GM23248 (cell line): ENCODE measurements around the gene FXYD5. TPM values are rescaled to one million over a fixed set of nuclear protein-coding genes. Genes with fewer than 3 reads are reported as not detected.

Experiments
- DNase-seq: peaks from one replicate; pipeline ENCODE4 v3.0.0-alpha.2; 2015
- H2AFZ ChIP-seq: fragments of 200-600 bp; sonication (generic); 2 replicates; pipeline ENCODE4 v1.6.1; 2016; ENCODE audit warnings: antibody characterized with exemption
- H3F3A ChIP-seq: fragments of 200-600 bp; sonication (generic); 2 replicates; pipeline ENCODE4 v1.6.1; 2016; ENCODE audit warnings: mild to moderate bottlenecking, antibody characterized with exemption, mixed run types; ENCODE audit not compliant: insufficient read depth
- H3K27ac ChIP-seq: fragments of 200-600 bp; sonication (generic); 2 replicates; pipeline ENCODE4 v1.5.1; 2016; ENCODE audit warnings: mild to moderate bottlenecking
- H3K27me3 ChIP-seq: fragments of 200-600 bp; sonication (generic); replicated peaks from 2 replicates; pipeline ENCODE4 v1.6.1; 2016; ENCODE audit warnings: mild to moderate bottlenecking; ENCODE audit not compliant: insufficient read depth
- H3K36me3 ChIP-seq: fragments of 200-600 bp; sonication (generic); 2 replicates; pipeline ENCODE4 v1.6.1; 2016; ENCODE audit warnings: low read depth, mild to moderate bottlenecking
- H3K4me1 ChIP-seq: fragments of 200-600 bp; sonication (generic); 2 replicates; pipeline ENCODE4 v1.6.1; 2016; ENCODE audit warnings: mild to moderate bottlenecking; ENCODE audit not compliant: insufficient read depth
- H3K4me2 ChIP-seq: fragments of 200-600 bp; sonication (generic); one replicate; pipeline ENCODE4 v1.6.1; 2016; ENCODE audit warnings: mild to moderate bottlenecking; ENCODE audit not compliant: unreplicated experiment
- H3K4me3 ChIP-seq: fragments of 200-600 bp; sonication (generic); 2 replicates; pipeline ENCODE4 v1.5.1; 2016; ENCODE audit warnings: mild to moderate bottlenecking
- H3K79me2 ChIP-seq: fragments of 200-600 bp; sonication (generic); 2 replicates; pipeline ENCODE4 v1.6.1; 2016; ENCODE audit warnings: mild to moderate bottlenecking; ENCODE audit not compliant: insufficient read depth
- H3K9ac ChIP-seq: fragments of 200-600 bp; sonication (generic); 2 replicates; pipeline ENCODE4 v1.6.1; 2016; ENCODE audit warnings: mild to moderate bottlenecking
- H3K9me2 ChIP-seq: fragments of 200-600 bp; sonication (generic); 2 replicates; pipeline ENCODE4 v1.6.1; 2016; ENCODE audit warnings: mixed run types, mild to moderate bottlenecking, moderate library complexity; ENCODE audit not compliant: insufficient read depth
- H3K9me3 ChIP-seq: fragments of 200-600 bp; sonication (generic); one replicate; pipeline ENCODE4 v1.6.1; 2017; ENCODE audit warnings: low read depth
- H4K20me1 ChIP-seq: fragments of 200-600 bp; sonication (generic); 2 replicates; pipeline ENCODE4 v1.6.0; 2016; ENCODE audit not compliant: insufficient read depth
- EZH2 ChIP-seq: fragments of 200-600 bp; sonication (generic); IDR thresholded peaks from 2 replicates; pipeline ENCODE4 v1.6.1; 2018; ENCODE audit warnings: antibody characterized with exemption, mild to moderate bottlenecking; ENCODE audit not compliant: insufficient read depth, poor library complexity, severe bottlenecking
- EZH2phosphoT487 ChIP-seq: fragments of 200-600 bp; sonication (generic); IDR thresholded peaks from 2 replicates; pipeline ENCODE4 v1.6.1; 2018; ENCODE audit warnings: antibody characterized with exemption, moderate library complexity, mild to moderate bottlenecking, low read depth; ENCODE audit not compliant: insufficient read depth
- WGBS, 2 experiments: methylation state at CpG; one replicate each; pipeline ENCODE4 v1.1.6; 2015 to 2017; ENCODE audit warnings: low lambda C conversion rate in 2 of 2, low coverage in 1 of 2; ENCODE audit errors: missing lambda C conversion rate in 2 of 2; 5-methylcytosine and 5-hydroxymethylcytosine counted together
- in situ Hi-C: fragments of 300-500 bp; cut with MboI; formaldehyde crosslinking; loops from 2 replicates; pipeline ENCODE4 v1.15.0; 2020
- polyA plus RNA-seq: library from polyadenylated mRNA; unstranded; fragments of >200 nt; fragmentation: Nextera tagmentation; extraction: Ambion mirVana; gene quantifications from 2 replicates; pipeline ENCODE4 v1.2.1, GENCODE V29; 2016
- total RNA-seq: library from RNA; depleted of rRNA; stranded (reverse); fragments of >200 nt; shearing (Covaris generic); gene quantifications from 2 replicates; pipeline ENCODE4 v1.2.3, GENCODE V29; 2014

FXYD5 gene
- total and polyA plus RNA-seq, 2 experiments from 2014 or later = 233 to 496 TPM

DNA sequence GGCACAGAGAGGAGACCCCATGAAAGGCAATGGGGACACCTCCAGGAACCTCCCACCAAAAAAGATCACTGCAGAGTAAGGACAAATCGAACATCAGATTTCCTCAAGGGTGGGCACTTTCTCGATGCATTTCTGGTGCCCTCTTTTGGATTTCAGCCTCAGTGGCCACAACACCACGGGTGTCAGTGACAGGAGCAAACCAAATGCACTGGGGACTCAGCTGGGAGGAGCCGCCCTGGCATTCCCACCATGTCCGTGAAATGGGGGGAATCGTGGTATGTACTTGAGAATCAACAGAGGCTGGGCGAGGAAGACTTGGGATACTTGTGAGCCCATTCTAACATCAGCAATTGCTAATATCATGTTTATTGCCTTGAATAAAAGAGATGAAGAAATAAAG, 57.7 kb downstream of the FXYD5 start:
- TF ChIP-seq EZH2 (no peak), EZH2phosphoT487 (no peak)
- Histone ChIP-seq H3K36me3 (no peaks in the 10 kb centered on the region), H3K79me2 (no peaks in the 10 kb centered on the region), H3K27ac (no peak overlapping the region), H3K9me2 (no peaks in the 10 kb centered on the region), H3K4me3 (no peak overlapping the region), H4K20me1 (no peaks in the 10 kb centered on the region), H3F3A (no peaks in the 10 kb centered on the region), H3K27me3 (no peaks in the 10 kb centered on the region), H3K9me3 (no peaks in the 10 kb centered on the region), H3K9ac (no peak overlapping the region), H3K4me2 (no peak overlapping the region), H3K4me1 (no peaks in the 10 kb centered on the region), H2AFZ (no peak overlapping the region)
- 53 to 55% methylated on average over 7 of the region's 7 CpGs for WGBS, 2 experiments
- in situ Hi-C loops = no loop called here
- no peak for DNase-seq

GRCh38 chr19:35213663-35214632, 59.4 kb downstream of the FXYD5 start:
- Histone ChIP-seq H3K9me3 (no peaks in the 10 kb centered on the region), H3K27me3 (no peaks in the 10 kb centered on the region), H3K4me3 (no peak overlapping the region), H3K9ac (no peak overlapping the region), H4K20me1 (no peaks in the 10 kb centered on the region), H3K27ac (no peak overlapping the region), H2AFZ (no peak overlapping the region), H3K36me3 (no peaks in the 10 kb centered on the region), H3K79me2 (no peaks in the 10 kb centered on the region), H3F3A (no peaks in the 10 kb centered on the region), H3K4me2 (no peak overlapping the region), H3K4me1 (no peaks in the 10 kb centered on the region), H3K9me2 (no peaks in the 10 kb centered on the region)
- 15 to 21% methylated on average over 21 of the region's 21 CpGs for WGBS, 2 experiments
- peak; percentile 69 for DNase-seq
- in situ Hi-C loops = no loop called here
- no peak for TF ChIP-seq EZH2
- TF ChIP-seq EZH2phosphoT487 = no peak

GRCh38 chr19:35214766-35215422, 60.4 kb downstream of the FXYD5 start:
- no peaks in the 10 kb centered on the region for H3K9me2 ChIP-seq
- H3K4me2 ChIP-seq = no peak overlapping the region
- H3K79me2 ChIP-seq = no peaks in the 10 kb centered on the region
- no peaks in the 10 kb centered on the region for H3K4me1 ChIP-seq
- H3K4me3 ChIP-seq = no peak overlapping the region
- H3K9me3 ChIP-seq = no peaks in the 10 kb centered on the region
- no peak overlapping the region for H3K27ac ChIP-seq
- H3K27me3 ChIP-seq = no peaks in the 10 kb centered on the region
- H3K36me3 ChIP-seq = no peaks in the 10 kb centered on the region
- no peak overlapping the region for H2AFZ ChIP-seq
- WGBS, 2 experiments = 63 to 69% methylated on average over 7 of the region's 7 CpGs
- no peak for TF ChIP-seq EZH2phosphoT487
- TF ChIP-seq EZH2 = no peak
- DNase-seq = no peak
- in situ Hi-C loops = no loop called here
- no peaks in the 10 kb centered on the region for H4K20me1 ChIP-seq
- H3K9ac ChIP-seq = no peak overlapping the region
- H3F3A ChIP-seq = no peaks in the 10 kb centered on the region

GRCh38 chr19:35216016-35216832, 61.7 kb downstream of the FXYD5 start:
- H3K9me3 ChIP-seq = no peaks in the 10 kb centered on the region
- 44% methylated on average over 8 of the region's 8 CpGs for WGBS, 2 experiments
- no peak overlapping the region for H3K27ac ChIP-seq
- in situ Hi-C loops = no loop called here
- H3K79me2 ChIP-seq = no peaks in the 10 kb centered on the region
- H3K9me2 ChIP-seq = no peaks in the 10 kb centered on the region
- H3K4me2 ChIP-seq = no peak overlapping the region
- no peak for TF ChIP-seq EZH2phosphoT487
- TF ChIP-seq EZH2 = no peak
- H4K20me1 ChIP-seq = no peaks in the 10 kb centered on the region
- H3F3A ChIP-seq = no peaks in the 10 kb centered on the region
- H3K9ac ChIP-seq = no peak overlapping the region
- no peak overlapping the region for H3K4me3 ChIP-seq
- no peaks in the 10 kb centered on the region for H3K4me1 ChIP-seq
- H2AFZ ChIP-seq = no peak overlapping the region
- H3K36me3 ChIP-seq = no peaks in the 10 kb centered on the region
- no peaks in the 10 kb centered on the region for H3K27me3 ChIP-seq
- peak; percentile 47 for DNase-seq
